Common myeloid progenitor, CD34-positive (primary cell): ENCODE measurements around the gene NEDD1.

Experiments used
- CTCF ChIA-PET: fragments of 350-600 bp; sonication (Branson Sonifier 250); formaldehyde crosslinking; loops from one replicate; lab custom pipeline; 2021; ENCODE audit warnings: antibody characterized with exemption; lab: Charles Lee
- POLR2A ChIA-PET: fragments of 350-600 bp; sonication (Branson Sonifier 250); formaldehyde crosslinking; loops from one replicate; lab custom pipeline; 2021; ENCODE audit warnings: antibody characterized with exemption; lab: Charles Lee
- DNase-seq, 3 donors: peaks; one replicate each; pipeline versions ENCODE4 v3.0.0 to v3.0.0-alpha.2; 2013
- H3K27ac ChIP-seq, 2 experiments: 1 replicate in 1 of 2; 2 replicates in 1 of 2; pipeline ENCODE4 v1.7.0; 2013; ENCODE audit warnings: inconsistent platforms in 2 of 2, low read length in 2 of 2, mild to moderate bottlenecking in 2 of 2, low read depth in 1 of 2, moderate library complexity in 1 of 2; ENCODE audit not compliant: severe bottlenecking in 2 of 2, insufficient read depth in 1 of 2, poor library complexity in 1 of 2
- H3K27me3 ChIP-seq, 5 experiments: replicated peaks in 2 of 5; 1 replicate in 3 of 5; 2 replicates in 2 of 5; pipeline versions ENCODE4 v1.6.1 to v1.7.0; 2013; ENCODE audit warnings: low read length in 4 of 5, mild to moderate bottlenecking in 2 of 5, moderate library complexity in 2 of 5, inconsistent platforms in 1 of 5; ENCODE audit not compliant: insufficient read depth in 5 of 5, control insufficient read depth in 4 of 5
- H3K36me3 ChIP-seq, 4 experiments: 1 replicate in 2 of 4; 2 replicates in 2 of 4; pipeline versions ENCODE4 v1.6.1 to v1.7.0; 2013; ENCODE audit warnings: low read length in 3 of 4, control low read depth in 1 of 4, mild to moderate bottlenecking in 1 of 4; ENCODE audit not compliant: control insufficient read depth in 4 of 4, insufficient read depth in 4 of 4
- H3K4me1 ChIP-seq, 4 experiments: 1 replicate in 3 of 4; 2 replicates in 1 of 4; pipeline versions ENCODE4 v1.6.1 to v1.7.1; 2013; ENCODE audit warnings: low read length in 3 of 4, mild to moderate bottlenecking in 3 of 4, control low read depth in 1 of 4, inconsistent platforms in 1 of 4, moderate library complexity in 1 of 4; ENCODE audit not compliant: control insufficient read depth in 4 of 4, insufficient read depth in 4 of 4; ENCODE audit errors: control extremely low read depth in 1 of 4
- H3K4me3 ChIP-seq, 7 experiments: 1 replicate in 4 of 7; 2 replicates in 3 of 7; pipeline versions ENCODE4 v1.5.1 to v1.7.0; 2013; ENCODE audit warnings: mild to moderate bottlenecking in 7 of 7, low read length in 6 of 7, moderate library complexity in 6 of 7, inconsistent platforms in 2 of 7, low read depth in 2 of 7, control low read depth in 1 of 7; ENCODE audit not compliant: insufficient read depth in 4 of 7, control insufficient read depth in 1 of 7; ENCODE audit errors: extremely low read depth in 1 of 7
- H3K9me3 ChIP-seq, 5 experiments: 1 replicate in 4 of 5; 2 replicates in 1 of 5; pipeline versions ENCODE4 v1.6.1 to v1.7.1; 2013; ENCODE audit warnings: low read length in 4 of 5, mild to moderate bottlenecking in 2 of 5, inconsistent platforms in 1 of 5, low read depth in 1 of 5, moderate library complexity in 1 of 5; ENCODE audit not compliant: control insufficient read depth in 4 of 5, insufficient read depth in 2 of 5; ENCODE audit errors: control extremely low read depth in 1 of 5
- WGBS: methylation state at CpG from one replicate; pipeline ENCODE4 v1.1.5; 2013; ENCODE audit not compliant: insufficient coverage; 5-methylcytosine and 5-hydroxymethylcytosine counted together

The NEDD1 gene

DNA sequence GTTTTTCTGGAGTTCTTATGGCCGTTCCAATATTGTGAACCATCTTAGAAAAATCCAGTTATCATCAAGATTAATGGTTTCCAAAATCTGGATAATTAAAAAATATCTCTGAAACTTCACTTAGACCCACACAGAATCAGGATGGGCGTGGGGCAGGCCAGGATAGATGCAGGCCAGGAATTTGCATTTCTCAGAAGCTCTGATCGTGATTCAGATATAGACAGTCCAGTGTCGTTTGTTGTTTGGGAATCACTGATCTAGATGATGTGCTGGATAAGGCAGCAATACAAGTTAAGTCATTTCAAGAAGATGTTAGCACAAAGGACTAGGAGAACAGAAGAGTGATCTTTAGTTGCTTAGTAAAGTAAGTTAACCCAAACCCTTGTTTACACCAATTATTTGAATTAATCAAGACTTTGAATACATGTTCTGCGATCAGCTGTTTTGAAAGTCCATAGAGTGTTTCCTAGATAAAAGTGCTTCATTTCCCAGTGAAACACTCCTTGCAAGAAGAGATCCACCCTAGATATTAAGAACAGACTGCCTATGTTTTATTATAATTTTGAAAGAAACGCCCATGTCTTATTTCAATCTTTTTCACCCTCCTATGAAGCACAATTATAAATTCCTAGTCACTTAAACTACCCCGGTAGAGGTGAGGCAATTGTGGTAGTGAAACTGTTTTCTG is 90.9 kb downstream of the NEDD1 start:
- no peaks in the 10 kb centered on the region for H3K4me1 ChIP-seq
- no peak overlapping the region for H3K27ac ChIP-seq
- ChIA-PET CTCF (interaction anchor here (1.3 to 1.4 kb wide), 2 partner anchors 13 to 407 kb away, joined by 3 to 4 read pairs; no protein-coding TSS in a partner anchor), POLR2A (no interaction called here)
- H3K27me3 ChIP-seq = peaks cover 0 to 5% (median 0%) of the 10 kb centered on the region in 5 experiments
- no peaks in the 10 kb centered on the region for H3K9me3 ChIP-seq
- no peak overlapping the region for H3K4me3 ChIP-seq
- no peak for DNase-seq
- no peaks in the 10 kb centered on the region for H3K36me3 ChIP-seq
- WGBS = 94% methylated on average over 4 of the region's 7 CpGs

GRCh38 chr12:97003276-97003675 is 96.2 kb downstream of the NEDD1 start:
- Histone ChIP-seq H3K4me1 (peaks cover 0 to 4% (median 0%) of the 10 kb centered on the region in 4 experiments), H3K36me3 (no peaks in the 10 kb centered on the region), H3K27ac (no peak overlapping the region), H3K27me3 (peaks cover 0 to 2% (median 0%) of the 10 kb centered on the region in 5 experiments), H3K9me3 (no peaks in the 10 kb centered on the region), H3K4me3 (no peak overlapping the region)
- CTCF ChIA-PET = no interaction called here
- POLR2A ChIA-PET = no interaction called here
- no peak for DNase-seq
- 96% methylated on average over 6 of the region's 8 CpGs for WGBS
